Hematopoietic multipotent progenitor cell treated with erythropoietin and hydrocortisone succinate and interleukin-3 and kit ligand, for 6 days (in vitro differentiated cells): Measurements from ENCODE around the gene ARAP2.

Source experiments
- DNase-seq: peaks from one replicate; pipeline ENCODE4 v3.0.0-alpha.2; 2015

Gene ARAP2

DNA sequence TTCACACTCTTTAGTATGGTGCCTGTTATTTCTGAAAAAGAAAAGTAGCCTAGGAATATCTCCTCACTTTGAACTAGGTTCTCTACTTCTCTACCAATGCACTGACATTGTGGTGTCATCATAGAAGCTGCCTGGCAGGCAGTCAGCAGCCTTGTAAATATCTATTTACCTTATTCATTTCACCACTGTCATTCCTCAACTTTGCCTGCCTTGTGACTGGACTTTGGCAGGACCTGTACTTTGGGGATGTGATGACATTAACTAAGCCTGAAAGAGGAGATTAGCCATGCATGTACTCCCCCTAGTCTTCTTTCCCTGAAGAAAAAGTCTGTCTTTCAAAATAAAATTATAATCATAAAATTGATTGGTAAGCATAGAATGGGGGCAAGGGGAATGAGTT, 207.2 kb downstream of the ARAP2 start:
- no peak for DNase-seq

DNA sequence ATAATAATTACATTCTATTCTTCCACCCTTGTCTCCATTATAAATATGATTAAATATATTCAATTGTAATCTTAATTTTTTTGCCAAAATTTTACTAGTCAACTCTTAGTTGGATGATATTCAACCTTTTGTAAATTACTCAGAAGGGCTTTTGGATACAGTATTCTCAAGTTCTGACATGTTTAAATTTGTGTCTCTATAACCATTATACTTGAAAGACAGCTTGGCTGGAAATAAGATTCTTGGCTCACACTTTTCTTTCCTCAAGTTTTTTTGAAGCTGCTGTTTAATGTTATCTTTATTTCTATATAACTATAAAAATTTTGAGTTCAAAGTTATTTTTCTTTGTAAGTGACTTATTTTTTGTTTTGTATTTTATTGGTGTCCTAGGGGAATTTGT, 214.4 kb downstream of the ARAP2 start:
- no peak for DNase-seq

DNA sequence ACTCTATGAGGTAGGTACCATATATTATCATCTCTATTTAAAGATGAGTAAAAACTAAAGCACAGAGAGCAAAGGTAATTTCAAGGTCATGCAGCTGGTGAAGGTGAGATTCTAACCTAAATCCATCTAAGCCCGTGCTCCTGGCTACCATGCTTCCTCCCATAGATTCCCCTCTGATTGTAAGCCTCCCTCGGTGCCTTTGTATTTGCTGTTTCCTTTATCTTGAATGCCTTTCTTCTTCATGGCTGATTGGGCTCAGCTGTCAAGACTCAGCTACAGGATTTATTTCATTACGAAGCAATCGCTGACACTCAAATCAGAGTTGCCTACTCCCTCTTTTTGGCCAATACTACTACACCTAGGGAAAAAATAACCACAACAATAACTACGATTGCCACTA, 217.1 kb downstream of the ARAP2 start:
- DNase-seq, result no peak

DNA sequence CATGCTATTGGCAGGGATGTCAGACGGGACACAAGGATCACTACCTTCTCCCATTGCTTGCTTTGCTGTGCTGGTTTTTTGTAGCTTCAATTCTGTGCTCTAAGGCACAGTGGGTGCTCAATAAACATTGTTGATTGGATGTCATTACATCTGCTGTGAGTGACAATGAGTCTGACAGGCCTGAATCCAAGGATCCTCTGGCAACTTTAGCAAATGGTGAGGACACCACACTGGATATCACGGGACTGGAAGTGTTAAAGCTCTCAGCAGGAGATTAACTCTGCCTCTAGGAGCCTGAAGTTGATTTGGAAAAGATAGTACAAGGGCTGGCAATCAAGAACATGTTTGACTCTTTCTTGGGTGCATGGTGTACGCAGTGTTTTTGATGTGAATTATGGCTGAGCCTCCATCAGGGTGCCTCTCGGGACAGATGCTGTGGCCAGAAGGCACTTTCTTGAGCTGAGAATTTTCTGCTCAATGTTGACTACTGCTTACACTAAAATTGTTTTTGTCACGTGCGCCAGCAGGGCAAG, 217.9 kb downstream of the ARAP2 start:
- no peak for DNase-seq

DNA sequence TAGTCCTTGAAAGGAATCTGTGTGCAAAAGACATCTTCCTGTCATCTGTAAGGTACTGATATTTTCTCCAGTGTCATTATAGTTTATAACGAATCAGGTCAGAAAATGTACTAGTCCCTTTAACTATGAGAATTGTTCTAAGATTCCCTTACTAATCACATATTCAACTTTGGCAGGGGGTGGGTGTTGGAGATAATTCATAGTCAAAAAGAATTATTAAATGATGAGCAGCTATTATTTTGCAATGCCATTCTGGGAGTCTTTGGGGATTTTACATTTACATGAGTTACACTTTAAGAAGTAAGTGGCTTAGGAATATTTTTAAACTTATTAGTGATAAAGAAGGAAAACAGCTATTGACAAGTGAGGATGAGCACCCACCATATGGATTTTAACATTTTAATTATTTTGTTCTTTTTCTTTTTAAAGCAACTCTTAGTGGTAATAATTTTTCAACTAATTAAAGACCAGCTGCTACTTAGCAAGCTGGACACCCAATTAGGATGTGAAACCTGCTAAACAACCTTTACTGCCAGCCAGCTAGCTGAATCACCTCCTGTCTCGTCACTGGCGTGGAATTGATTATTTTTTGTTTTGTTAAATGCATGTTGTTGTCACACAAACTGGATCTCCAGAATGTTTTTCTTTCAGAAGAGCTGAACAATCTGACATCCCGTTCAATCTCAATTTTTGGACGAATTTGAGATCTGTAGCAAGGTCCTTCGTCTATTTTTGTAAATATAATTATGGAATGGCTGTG, 219.2 kb downstream of the ARAP2 start:
- DNase-seq, result no peak

DNA sequence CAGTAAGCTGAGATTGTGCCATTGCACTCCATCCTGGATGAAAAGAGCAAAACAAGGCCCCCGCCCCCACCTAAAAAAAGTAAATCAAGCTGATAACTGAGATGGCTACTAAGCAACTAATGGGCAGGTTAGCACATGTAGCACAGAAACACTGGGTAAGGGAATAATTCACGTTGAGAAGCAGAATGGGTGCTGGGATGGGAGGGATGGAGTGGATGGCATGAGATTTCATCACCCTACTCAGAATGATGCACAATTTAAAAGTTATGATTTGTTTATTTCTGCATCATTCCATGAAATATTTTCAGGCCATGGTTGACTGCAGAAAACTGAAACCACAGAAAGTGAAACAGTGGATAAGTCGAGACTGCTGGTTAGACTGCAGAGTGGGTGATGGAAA, 224.0 kb downstream of the ARAP2 start:
- DNase-seq, result no peak
